ENCODE measurements around the gene DCAF17. TPM values are rescaled to one million over a fixed set of nuclear protein-coding genes. Genes with fewer than 3 reads are reported as not detected.

DCAF17 gene
- total RNA-seq, 3 donors from 2014 or later (not counting 1 experiment from before 2014, with no cell fraction given): 20.0 to 33.8 (median 30.7) TPM

GRCh38 chr2:171389325-171389724 is 44.7 kb upstream of the DCAF17 start:
- H3K4me3 Mint-ChIP-seq: no peak overlapping the region
- peaks cover 0 to 16% of the 10 kb centered on the region in 2 donors for H3K4me1 Mint-ChIP-seq
- Histone ChIP-seq H3K27ac (ENCODE audit: low read length) (no peak overlapping the region), H3K36me3 (ENCODE audit: control insufficient read depth, insufficient read depth, low read length) (no peaks in the 10 kb centered on the region), H3K27me3 (ENCODE audit: control insufficient read depth, insufficient read depth, low read length) (no peaks in the 10 kb centered on the region), H3K9me3 (ENCODE audit: control insufficient read depth, insufficient read depth, low read length) (no peaks in the 10 kb centered on the region), H3K4me3 (ENCODE audit: low read length) (no peak overlapping the region), H3K4me1 (ENCODE audit: control insufficient read depth, insufficient read depth, low read length) (no peaks in the 10 kb centered on the region)
- H3K9me3 Mint-ChIP-seq: no peaks in the 10 kb centered on the region
- no CpG with 5 or more reads among the region's 1 CpG for WGBS (ENCODE audit: insufficient coverage)
- H3K27ac Mint-ChIP-seq: no peak overlapping the region
- no peak for TF ChIP-seq CTCF (IDR thresholded peaks at IDR 0.05)
- H3K27me3 Mint-ChIP-seq (ENCODE audit: low read depth in 2 of 2): no peaks in the 10 kb centered on the region
- no peaks in the 10 kb centered on the region for H3K36me3 Mint-ChIP-seq
- ATAC-seq (no peak), DNase-seq (no peak)
- intact Hi-C loops (cut with micrococcal nuclease): no loop called here

GRCh38 chr2:171389780-171390179 is 44.2 kb upstream of the DCAF17 start:
- H3K27me3 Mint-ChIP-seq (ENCODE audit: low read depth in 2 of 2): no peaks in the 10 kb centered on the region
- Histone ChIP-seq H3K36me3 (ENCODE audit: control insufficient read depth, insufficient read depth, low read length) (no peaks in the 10 kb centered on the region), H3K4me3 (ENCODE audit: low read length) (no peak overlapping the region), H3K27ac (ENCODE audit: low read length) (no peak overlapping the region), H3K27me3 (ENCODE audit: control insufficient read depth, insufficient read depth, low read length) (no peaks in the 10 kb centered on the region), H3K9me3 (ENCODE audit: control insufficient read depth, insufficient read depth, low read length) (no peaks in the 10 kb centered on the region), H3K4me1 (ENCODE audit: control insufficient read depth, insufficient read depth, low read length) (no peaks in the 10 kb centered on the region)
- no peaks in the 10 kb centered on the region for H3K36me3 Mint-ChIP-seq
- no peaks in the 10 kb centered on the region for H3K9me3 Mint-ChIP-seq
- WGBS (ENCODE audit: insufficient coverage): no CpG with 5 or more reads among the region's 1 CpG
- H3K4me3 Mint-ChIP-seq: no peak overlapping the region
- H3K4me1 Mint-ChIP-seq: peaks cover 0 to 16% of the 10 kb centered on the region in 2 donors
- no peak for DNase-seq
- ATAC-seq: no peak
- no peak for TF ChIP-seq CTCF (IDR thresholded peaks at IDR 0.05)
- intact Hi-C loops (cut with micrococcal nuclease): no loop called here
- no peak overlapping the region for H3K27ac Mint-ChIP-seq

- 100% methylated on average over 1 of the region's 1 CpG for WGBS (ENCODE audit: insufficient coverage)
- no peaks in the 10 kb centered on the region for H3K4me1 ChIP-seq (ENCODE audit: control insufficient read depth, insufficient read depth, low read length)
- Mint-ChIP-seq H3K9me3 (no peaks in the 10 kb centered on the region), H3K27ac (no peak overlapping the region), H3K4me3 (no peak overlapping the region), H3K36me3 (no peaks in the 10 kb centered on the region), H3K27me3 (ENCODE audit: low read depth in 2 of 2) (no peaks in the 10 kb centered on the region), H3K4me1 (peaks cover 0 to 9% of the 10 kb centered on the region in 2 donors)
- no peaks in the 10 kb centered on the region for H3K36me3 ChIP-seq (ENCODE audit: control insufficient read depth, insufficient read depth, low read length)
- no peak for DNase-seq
- TF ChIP-seq CTCF (IDR thresholded peaks at IDR 0.05): no peak
- no peaks in the 10 kb centered on the region for H3K9me3 ChIP-seq (ENCODE audit: control insufficient read depth, insufficient read depth, low read length)
- H3K27ac ChIP-seq (ENCODE audit: low read length): no peak overlapping the region
- no peak overlapping the region for H3K4me3 ChIP-seq (ENCODE audit: low read length)
- intact Hi-C loops (cut with micrococcal nuclease): no loop called here
- no peak for ATAC-seq
- no peaks in the 10 kb centered on the region for H3K27me3 ChIP-seq (ENCODE audit: control insufficient read depth, insufficient read depth, low read length)
Measured at GRCh38 chr2:171390941-171391516, 43.0 kb upstream of the DCAF17 start.

GRCh38 chr2:171391532-171391931 is 42.5 kb upstream of the DCAF17 start:
- Mint-ChIP-seq H3K27ac (no peak overlapping the region), H3K4me1 (peaks cover 0 to 4% of the 10 kb centered on the region in 2 donors), H3K4me3 (no peak overlapping the region), H3K9me3 (no peaks in the 10 kb centered on the region), H3K27me3 (ENCODE audit: low read depth in 2 of 2) (no peaks in the 10 kb centered on the region), H3K36me3 (no peaks in the 10 kb centered on the region)
- ATAC-seq (no peak), DNase-seq (no peak)
- WGBS (ENCODE audit: insufficient coverage): 100% methylated on average over 1 of the region's 2 CpGs
- Histone ChIP-seq H3K4me1 (ENCODE audit: control insufficient read depth, insufficient read depth, low read length) (no peaks in the 10 kb centered on the region), H3K9me3 (ENCODE audit: control insufficient read depth, insufficient read depth, low read length) (no peaks in the 10 kb centered on the region), H3K4me3 (ENCODE audit: low read length) (no peak overlapping the region), H3K36me3 (ENCODE audit: control insufficient read depth, insufficient read depth, low read length) (no peaks in the 10 kb centered on the region), H3K27me3 (ENCODE audit: control insufficient read depth, insufficient read depth, low read length) (no peaks in the 10 kb centered on the region), H3K27ac (ENCODE audit: low read length) (no peak overlapping the region)
- intact Hi-C loops (cut with micrococcal nuclease): no loop called here
- TF ChIP-seq CTCF (IDR thresholded peaks at IDR 0.05): no peak
